SKM-1 treated with dmso at 0.1 percent for 144 hours (cell line): ENCODE data around the gene WWC2.

Experiments
- DNase-seq: peaks from one replicate; lab custom pipeline; 2025; ENCODE audit not compliant: unreplicated experiment; lab: John Stamatoyannopoulos, UW

The WWC2 gene

GRCh38 chr4:183200453-183200852 is 101.4 kb downstream of the WWC2 start:
- DNase-seq = no peak

- no peak for DNase-seq
These were observed 102.3 kb downstream of the WWC2 start for GRCh38 chr4:183201331-183201730.

DNA sequence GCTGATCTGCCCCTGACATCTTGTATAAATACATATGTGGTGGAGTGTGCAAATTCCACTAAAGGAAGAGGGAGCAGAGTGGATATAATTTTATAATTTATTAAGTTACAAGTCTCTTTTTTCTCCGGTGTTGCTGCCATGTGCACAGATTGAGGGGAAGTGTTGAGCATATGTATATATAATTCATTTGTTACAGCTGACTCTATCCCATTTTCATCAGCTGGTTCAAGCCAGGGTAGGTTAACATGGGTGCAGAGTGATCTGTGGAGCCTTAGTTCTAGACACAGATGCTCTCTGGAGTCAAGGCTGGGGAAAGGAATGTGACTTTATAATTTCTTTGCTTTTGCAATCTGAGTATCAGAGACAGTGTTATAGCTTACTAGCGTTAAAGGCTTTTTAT is 103.5 kb downstream of the WWC2 start:
- no peak for DNase-seq

DNA sequence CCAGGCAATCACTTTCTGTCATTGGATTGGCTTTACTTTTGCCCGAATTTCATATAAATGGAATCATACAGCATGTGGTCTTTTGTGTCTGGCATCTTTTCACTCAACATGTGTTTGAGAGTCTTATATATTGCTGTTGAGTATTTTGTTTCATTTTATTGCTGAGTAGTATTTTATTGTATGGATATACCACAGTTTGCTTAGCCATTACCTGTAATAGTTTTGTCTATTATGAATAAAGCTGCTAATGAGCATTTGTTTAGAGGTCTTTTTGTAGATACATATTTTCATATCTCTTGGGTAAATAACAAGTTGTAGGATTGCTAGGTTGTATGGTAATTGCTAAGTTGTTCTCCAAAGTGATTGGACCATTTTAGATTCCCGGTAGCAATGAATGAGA is 105.7 kb downstream of the WWC2 start:
- DNase-seq = no peak

DNA sequence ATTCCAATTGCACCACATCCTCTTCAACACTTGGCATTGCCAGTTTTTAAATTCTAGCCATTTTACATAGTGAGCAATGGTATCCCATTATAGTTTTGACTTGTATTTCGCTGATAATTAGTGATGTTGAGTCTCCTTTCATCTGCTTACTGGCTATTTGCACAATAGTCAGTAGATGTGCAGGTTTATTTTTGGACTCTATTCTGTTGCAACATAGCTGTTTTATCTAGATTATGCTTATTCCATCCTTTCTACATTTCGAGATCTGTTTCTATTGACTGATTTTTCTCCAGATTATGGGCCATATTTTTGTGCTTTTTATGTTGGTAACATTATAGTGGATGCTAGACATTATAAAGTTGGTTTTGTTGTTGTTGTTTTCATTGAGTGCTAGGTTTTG is 106.1 kb downstream of the WWC2 start:
- DNase-seq = no peak

DNA sequence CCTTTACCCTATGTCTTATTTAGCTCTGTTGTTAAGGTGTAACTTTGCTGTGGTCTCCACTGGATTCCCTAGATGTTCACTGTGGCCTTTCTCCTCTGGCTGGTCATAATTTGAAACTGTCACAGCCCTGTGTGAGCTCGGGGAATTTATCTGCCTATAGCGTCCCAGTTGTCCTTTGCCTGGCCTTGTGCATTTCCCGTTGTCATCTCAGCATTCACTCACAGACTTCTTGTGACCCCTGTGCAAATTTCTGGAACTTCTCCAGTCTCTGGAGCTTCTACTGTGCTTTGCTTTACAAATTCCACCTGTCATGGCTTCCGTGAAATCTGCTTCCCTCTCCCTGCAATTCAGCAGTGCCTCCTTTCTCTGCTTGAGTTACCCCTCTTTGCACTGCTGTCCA is 106.7 kb downstream of the WWC2 start:
- no peak for DNase-seq

DNA sequence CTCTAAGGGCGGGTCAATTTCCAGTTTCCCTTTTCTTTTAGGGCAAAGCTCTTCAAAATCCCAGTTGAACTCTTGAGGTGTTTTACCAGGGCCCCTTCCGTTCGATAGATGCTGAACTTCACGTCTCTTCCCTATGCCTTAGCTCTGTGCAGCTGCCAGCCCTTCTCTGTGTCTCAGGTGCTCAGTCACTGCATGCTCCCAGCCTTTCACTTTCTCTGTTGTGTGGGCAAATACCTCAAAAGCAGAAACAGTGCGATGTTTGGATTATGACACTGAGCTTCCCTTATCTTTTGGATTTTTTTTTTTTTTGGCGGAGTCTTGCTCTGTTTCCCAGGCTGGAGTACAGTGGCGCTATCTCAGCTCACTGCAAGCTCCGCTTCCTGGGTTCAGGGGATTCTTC is 112.5 kb downstream of the WWC2 start:
- no peak for DNase-seq

DNA sequence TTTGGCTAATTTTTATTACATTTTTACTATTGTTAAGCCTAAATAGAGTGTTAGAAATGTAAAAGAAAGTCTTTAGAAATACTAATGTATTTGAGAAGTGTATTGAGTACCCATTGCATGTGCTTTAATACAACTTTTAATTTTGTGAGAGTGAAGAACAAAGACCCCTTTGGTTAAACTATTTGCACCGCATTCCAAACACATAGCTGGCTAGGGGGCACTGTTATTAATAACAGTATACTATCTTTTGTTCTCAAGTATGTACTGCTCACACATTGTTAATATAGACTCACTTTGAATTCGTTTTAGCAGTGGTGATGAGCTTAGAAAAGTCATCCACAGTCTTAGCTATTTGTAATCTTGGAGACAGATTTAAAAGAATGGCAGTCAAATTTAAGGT is 114.9 kb downstream of the WWC2 start:
- DNase-seq = no peak

GRCh38 chr4:183214912-183215488 is 115.9 kb downstream of the WWC2 start:
- no peak for DNase-seq

DNA sequence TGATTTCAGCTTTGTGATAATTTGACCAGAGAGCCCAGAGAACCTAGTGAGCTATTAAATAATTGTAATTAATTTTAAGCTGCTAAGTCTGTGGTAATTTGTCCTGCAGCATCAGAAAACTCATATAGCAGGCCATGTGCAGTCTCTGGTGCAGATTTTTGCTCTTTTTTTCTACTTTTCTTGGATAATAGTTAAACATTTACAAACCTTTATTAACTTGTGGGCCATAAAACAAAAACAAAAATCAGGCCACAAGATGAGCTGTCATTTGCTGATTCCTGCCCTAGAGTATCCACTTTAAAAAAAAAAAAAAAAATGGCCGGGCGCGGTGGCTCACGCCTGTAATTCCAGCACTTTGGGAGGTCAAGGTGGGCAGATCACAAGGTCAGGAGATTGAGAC is 121.2 kb downstream of the WWC2 start:
- no peak for DNase-seq

DNA sequence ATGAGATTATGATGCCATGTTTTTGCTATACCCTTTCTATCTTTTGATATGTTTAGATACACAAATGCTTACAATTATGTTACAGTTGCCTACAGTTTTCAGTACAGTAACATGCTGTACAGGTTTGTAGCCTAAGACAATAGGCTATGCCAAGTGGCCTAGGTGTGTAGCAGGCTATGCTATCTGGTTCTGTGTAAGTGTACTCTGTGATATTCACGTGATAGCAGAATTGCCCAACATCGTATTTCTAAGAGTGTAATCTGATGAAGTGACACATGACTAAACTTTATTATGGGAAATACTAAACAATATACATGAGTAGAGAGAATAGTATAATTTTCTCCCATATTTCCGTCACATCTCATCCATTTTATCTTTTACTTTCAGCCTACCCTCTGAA is 124.0 kb downstream of the WWC2 start:
- DNase-seq = no peak

DNA sequence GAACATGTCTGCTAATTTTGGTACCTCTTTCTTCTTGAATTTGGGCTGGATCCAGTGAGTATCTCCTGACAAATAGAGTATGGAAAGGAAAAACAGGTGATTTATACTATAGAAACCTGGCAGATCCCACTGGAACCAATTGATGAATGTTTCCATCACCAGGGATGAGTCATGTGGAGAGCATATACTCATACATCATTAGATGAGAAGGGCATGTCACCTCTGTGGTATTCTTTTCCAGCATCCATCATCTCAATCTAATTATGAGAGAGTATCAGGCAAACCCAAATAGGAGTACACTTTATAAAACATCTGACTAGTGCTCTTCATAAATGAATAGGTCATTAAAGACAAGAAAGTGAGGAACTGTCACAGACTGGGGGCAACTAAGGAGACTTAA is 130.3 kb downstream of the WWC2 start:
- DNase-seq = no peak

- DNase-seq = no peak
These were observed 141.7 kb downstream of the WWC2 start for GRCh38 chr4:183240581-183241321.

DNA sequence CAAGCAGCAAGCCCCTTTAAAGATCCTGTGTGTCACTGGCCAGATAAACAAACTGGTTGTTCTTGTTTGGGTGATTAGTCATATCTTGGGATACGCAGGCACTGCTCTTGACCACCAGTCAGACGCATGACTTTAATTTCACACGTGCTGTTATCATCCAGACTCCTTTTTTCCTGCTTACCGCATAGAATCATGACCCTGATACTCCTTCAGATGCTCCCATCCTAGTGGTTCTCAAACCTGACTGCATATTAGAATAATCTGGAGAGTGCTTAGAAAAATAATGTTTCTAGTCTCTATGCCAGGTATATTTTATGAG is 142.2 kb downstream of the WWC2 start:
- no peak for DNase-seq

DNA sequence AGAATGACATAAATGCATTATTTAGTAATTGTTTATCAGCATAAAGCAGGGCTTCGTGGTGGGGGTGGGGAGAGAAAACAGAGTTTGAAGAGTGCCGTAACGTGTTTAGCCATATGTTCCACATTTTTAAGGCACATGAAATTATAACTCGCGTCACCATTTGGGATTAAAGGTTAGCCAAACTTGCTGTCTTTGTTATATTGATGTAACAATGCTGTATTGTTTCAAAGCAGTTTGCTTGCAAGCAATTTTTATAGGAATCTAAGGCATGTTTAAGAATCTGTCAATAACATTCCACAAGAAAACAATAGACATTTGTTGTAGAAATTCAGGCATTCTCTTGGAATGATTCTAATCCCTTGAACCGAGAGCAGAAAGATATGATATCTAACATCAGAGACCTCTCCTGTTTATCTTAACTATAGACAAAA is 142.7 kb downstream of the WWC2 start:
- DNase-seq = no peak

DNA sequence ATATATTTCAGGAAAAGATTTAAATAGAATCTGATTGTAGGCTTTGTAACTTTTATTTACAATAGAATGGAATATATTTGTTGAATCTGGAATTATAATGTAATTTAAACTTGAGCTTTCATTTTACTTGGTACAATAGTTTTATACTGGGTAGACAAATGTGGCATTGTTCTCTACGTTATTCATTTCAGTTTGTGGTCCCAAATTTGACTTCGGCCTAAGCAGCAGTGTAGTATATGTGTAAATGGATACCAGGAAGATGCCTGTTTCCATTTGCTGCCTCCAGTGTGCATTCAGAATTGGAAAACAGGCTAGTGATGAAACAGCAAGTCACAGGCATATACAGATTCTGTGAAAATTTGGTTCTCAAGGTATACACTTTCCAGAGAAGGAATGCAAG is 143.2 kb downstream of the WWC2 start:
- no peak for DNase-seq

GRCh38 chr4:183244019-183244418 is 145.0 kb downstream of the WWC2 start:
- no peak for DNase-seq

GRCh38 chr4:183244506-183244905 is 145.4 kb downstream of the WWC2 start:
- no peak for DNase-seq

- no peak for DNase-seq
These were observed 149.1 kb downstream of the WWC2 start for GRCh38 chr4:183248201-183248600.

DNA sequence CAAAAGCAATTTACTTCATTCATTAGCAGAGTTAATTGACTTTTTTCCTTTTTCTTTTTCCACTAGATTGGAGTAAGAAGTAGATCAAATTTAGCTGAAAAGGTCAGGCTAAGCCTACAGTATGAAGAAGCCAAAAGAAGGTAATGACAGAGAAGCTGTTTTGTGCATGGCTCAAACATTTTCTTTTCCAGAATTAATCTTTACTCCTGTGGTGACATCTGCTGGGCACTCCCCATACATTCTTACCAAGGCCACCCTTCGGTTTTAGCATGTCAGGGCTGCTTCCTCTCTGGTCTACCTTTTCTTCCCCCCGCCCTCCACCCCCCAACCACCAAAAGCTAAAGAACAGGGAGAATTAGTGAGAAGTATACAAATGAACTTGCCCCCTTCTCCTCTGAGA is 150.8 kb downstream of the WWC2 start:
- DNase-seq = peak; percentile 7

GRCh38 chr4:183250831-183251230 is 151.8 kb downstream of the WWC2 start:
- DNase-seq = no peak

GRCh38 chr4:183252959-183253358 is 153.9 kb downstream of the WWC2 start:
- no peak for DNase-seq

- DNase-seq = no peak
These were observed 154.4 kb downstream of the WWC2 start for GRCh38 chr4:183253451-183253850.
